ENCODE measurements around the gene KCNQ1.

DNA sequence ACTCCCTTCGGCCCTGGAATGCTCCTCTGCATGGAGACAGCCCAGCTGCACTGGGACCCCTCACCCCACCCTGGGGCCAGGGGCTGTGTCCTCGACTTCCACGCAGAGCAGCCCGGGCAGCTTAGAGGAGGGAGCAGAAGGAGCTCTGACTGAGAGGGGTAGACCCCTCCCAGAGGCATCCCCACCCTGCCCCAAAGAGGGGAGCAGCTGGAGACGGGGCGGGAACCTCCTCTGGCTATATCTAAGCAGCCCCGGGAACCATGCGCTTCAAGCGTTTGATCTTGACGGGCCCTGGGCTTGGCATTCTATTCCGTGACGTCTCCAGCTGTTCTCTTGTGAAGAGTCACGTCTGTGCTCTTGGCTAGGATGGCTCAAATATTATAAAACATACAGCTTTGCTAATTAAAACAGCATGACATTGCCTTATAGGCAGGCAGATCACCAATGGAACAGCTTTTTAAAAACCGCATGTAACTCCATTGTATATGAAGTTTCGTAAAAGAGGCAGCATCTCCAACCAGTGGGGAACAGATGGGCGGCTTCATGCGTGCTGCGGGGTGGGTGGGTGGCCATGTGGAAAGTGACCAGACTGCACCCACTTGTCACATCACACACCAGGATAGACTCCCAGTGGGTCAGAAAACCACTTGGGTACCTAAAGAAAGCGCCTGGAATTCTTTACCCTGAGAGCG lies 7.7 kb downstream of the KCNQ1 start:
- no peak for TF ChIP-seq CTCF (conservative IDR thresholded peaks at IDR 0.05; ENCODE audit: low read length)
- TF ChIP-seq EZH2phosphoT487 (IDR thresholded peaks at IDR 0.05; ENCODE audit: borderline replicate concordance) = no peak

All from Loucy (cell line).